HG02970 (cell line): ENCODE measurements around the gene TBCK.
"Not testable (repeated sequence)": the region's sequence is repeated elsewhere in the genome, so short reads cannot be mapped to it uniquely, and the experiment has no call there.

Experiments
- ATAC-seq: cut with Tn5 transposase; IDR thresholded peaks from one replicate; pipeline ENCODE4 v1.9.1; 2021; ENCODE audit warnings: mild to moderate bottlenecking, moderate library complexity, moderate number of reproducible peaks; ENCODE audit not compliant: unreplicated experiment, low FRiP score

TBCK gene

GRCh38 chr4:106240699-106241098 is 75.3 kb downstream of the TBCK start:
- ATAC-seq = no peak

- peak; percentile 71 for ATAC-seq
Observed at GRCh38 chr4:106238820-106239420, 77.1 kb downstream of the TBCK start.

GRCh38 chr4:106231931-106232330 is 84.1 kb downstream of the TBCK start:
- ATAC-seq = no peak

- ATAC-seq = no peak
Observed at GRCh38 chr4:106222548-106222947, 93.5 kb downstream of the TBCK start.

DNA sequence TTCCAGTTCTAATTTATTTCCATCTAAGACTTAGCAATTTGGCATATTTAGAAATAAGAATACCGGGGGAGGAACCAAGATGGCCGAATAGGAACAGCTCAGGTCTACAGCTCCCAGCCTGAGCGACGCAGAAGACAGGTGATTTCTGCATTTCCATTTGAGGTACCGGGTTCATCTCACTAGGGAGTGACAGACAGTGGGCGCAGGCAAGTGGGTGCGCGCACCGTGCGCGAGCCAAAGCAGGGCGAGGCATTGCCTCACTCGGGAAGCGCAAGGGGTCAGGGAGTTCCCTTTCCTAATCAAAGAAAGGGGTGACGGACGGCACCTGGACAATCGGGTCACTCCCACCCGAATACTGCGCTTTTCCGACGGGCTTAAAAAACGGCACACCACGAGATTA is 102.7 kb downstream of the TBCK start:
- not testable (repeated sequence) for ATAC-seq

DNA sequence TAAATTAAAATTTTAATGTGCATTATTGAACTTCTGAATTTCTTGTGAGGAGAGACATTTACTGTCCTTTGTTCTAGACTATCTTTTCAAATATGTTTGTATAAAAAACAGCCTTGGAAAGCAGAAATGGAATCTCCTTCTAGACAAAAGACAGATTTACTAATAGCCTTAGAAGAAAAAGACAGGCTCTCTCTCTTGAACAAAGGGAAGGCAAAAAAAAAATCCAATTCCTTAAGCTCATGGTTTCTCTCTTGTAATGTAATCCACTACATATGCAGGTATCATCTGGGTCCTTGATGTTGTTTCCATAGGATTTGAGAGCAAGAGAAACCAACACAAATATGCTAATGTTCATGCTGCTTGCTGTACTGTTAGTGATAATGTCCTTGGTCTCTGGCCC is 106.0 kb downstream of the TBCK start:
- no peak for ATAC-seq

- ATAC-seq = no peak
Observed at GRCh38 chr4:106208481-106209460, 107.2 kb downstream of the TBCK start.

GRCh38 chr4:106201373-106201772 is 114.6 kb downstream of the TBCK start:
- ATAC-seq = no peak

GRCh38 chr4:106195435-106195950 is 120.5 kb downstream of the TBCK start:
- no peak for ATAC-seq

DNA sequence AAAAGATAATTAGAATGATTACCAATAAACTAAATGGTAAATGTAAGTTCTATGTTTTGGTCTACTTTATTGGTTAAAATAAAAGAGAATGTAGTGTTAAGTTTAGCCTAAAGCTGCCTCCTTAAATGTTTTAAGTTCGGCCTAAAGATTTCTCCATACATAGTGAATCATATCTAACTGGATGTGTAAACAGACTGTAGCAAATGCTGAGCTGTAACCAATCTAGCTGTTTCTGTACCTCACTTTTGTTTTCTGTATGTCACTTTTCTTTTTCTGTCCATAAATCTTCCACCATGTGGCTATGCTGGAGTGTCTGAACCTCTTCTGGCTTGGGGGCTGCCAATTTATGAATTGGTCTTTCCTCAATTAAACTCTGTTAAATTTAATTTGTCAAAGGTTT is 121.2 kb downstream of the TBCK start:
- ATAC-seq = no peak

DNA sequence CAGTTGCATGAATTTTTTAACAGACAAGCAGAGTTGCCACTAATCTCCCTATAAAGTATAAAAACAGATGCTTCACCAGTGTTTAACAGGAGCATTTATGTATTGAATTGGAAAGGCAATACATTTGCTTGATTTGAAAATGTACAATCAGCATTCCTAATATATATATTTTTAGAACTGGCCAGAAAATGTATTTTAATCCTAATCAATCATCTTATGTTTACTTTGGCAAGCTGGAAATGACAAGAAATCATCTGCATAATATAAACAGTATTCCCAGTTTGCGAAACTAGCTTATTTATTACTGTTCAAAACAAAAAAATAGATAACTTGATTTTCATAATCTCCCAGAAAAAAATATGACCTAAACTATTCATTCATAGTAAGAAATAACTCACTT is 123.9 kb downstream of the TBCK start:
- ATAC-seq = no peak

GRCh38 chr4:106186201-106186600 is 129.8 kb downstream of the TBCK start:
- no peak for ATAC-seq

DNA sequence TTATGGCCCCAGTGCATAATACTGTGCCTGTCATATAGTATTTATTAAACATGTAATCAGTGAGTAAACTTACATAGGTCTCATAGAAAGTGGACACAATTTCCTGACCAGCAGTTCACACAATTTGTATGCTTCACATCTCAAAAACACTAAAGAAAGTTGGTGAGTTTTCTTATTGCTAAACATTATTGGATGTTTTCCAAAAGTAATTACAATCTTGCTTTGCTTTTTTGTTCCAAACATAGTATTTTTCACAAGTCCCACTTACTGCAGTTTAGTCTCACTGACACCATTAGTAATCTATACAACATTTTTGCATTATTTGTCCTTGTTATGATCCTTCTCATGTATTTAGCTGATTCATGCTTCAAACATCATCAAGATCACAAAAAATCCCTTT is 132.5 kb downstream of the TBCK start:
- ATAC-seq = no peak

GRCh38 chr4:106172861-106173260 is 143.1 kb downstream of the TBCK start:
- no peak for ATAC-seq

DNA sequence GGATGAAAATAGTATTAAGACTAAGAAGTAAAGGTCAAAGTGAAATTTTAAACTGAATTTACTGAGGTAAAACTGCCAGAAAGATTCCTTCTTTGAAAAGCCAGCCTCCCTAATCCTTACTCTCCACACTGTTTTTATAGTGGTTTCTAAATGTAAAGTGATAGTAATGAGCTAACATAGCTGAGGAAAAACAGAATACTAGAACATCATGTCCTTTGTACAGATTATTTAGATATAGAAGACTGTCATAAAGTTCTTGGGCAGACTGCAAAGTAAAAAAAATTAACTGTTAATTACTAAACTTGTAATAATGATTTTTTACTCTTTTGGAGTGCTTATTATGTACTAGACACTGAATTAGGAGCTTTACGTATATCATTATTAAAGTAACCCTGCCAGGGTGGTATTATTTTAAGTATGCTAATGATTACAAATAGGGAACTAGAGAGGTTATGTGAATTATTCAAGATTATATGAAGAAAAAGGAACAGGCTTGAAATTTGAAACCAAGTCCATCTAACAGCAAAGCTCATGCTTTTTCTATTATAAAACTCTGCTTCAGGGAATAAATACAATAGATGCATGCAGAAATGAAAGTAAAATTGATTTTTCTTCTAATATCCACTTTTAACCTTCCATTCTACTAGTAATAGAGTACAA is 150.5 kb downstream of the TBCK start:
- no peak for ATAC-seq

DNA sequence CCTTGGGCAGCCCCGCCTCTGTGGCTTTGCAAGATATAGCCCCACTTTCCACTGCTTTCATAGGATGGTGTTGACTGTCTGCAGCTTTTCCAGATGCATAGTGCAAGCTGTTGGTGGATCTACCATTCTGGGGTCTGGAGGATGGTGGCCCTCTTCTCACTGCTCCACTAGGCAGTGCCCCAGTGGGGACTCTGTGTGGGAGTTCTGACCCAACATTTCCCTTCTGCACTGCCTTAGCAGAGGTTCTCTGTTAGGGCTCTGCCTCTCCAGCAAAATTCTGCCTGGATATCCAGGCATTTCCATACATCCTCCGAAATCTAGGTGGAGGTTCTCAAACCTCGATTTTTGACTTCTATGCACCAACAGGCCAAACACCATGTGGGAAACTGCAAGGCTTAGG is 153.7 kb downstream of the TBCK start:
- ATAC-seq = no peak

- ATAC-seq = no peak
Observed at GRCh38 chr4:106160560-106160959, 155.4 kb downstream of the TBCK start.

GRCh38 chr4:106149911-106150310 is 166.1 kb downstream of the TBCK start:
- ATAC-seq = no peak

DNA sequence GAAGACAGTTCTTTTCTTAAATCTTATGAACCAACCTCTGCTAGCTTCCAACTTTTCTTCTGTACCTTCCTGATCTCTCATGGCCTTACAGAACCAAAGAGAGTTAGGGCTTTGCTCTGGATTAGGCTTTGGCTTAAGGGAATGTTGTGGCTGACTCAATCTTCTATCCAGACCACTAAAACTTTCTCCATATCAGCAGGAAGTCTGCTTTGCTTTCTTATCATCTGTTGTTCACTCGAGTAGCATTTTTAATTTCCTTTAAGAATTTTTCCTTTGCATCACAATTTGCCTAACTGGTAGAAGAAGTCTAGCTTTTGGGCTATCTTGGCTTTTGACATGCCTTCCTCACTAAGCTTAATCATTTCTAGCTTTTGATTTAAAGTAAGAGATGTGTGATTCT is 167.0 kb downstream of the TBCK start:
- ATAC-seq = no peak

GRCh38 chr4:106142616-106143127 is 173.3 kb downstream of the TBCK start:
- ATAC-seq = no peak

DNA sequence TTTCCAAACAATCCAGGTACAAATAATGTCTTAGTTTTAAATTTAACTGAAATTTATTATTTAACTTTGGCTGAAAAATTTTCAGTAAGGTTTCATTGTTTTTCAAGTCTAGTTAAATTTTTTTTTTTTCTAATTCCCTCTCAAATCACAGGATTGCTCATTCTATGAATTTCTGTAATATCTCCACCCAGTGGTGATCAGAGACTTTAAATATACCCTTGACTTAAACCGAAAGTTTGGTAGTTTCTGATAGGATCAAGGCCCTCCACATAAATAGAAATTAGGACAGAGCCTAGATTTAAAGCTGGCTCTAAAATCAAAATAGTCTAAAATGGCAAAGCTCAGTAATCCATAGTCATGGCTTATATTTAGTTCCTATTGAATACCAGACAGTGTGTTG is 175.4 kb downstream of the TBCK start:
- ATAC-seq = no peak
